HG03196 (cell line): Measurements from ENCODE around the gene ATG10.

Experiments used
- ATAC-seq: cut with Tn5 transposase; IDR thresholded peaks from one replicate; pipeline ENCODE4 v1.9.1; 2021; ENCODE audit not compliant: unreplicated experiment

Gene ATG10

GRCh38 chr5:82163452-82164175 lies 191.8 kb downstream of the ATG10 start:
- no peak for ATAC-seq

GRCh38 chr5:82164176-82164976 lies 192.6 kb downstream of the ATG10 start:
- ATAC-seq = no peak

- ATAC-seq = no peak
Observed at GRCh38 chr5:82164977-82165713, 193.3 kb downstream of the ATG10 start.

GRCh38 chr5:82165740-82166530 lies 194.1 kb downstream of the ATG10 start:
- ATAC-seq = peak; percentile 77

- ATAC-seq = no peak
Observed at GRCh38 chr5:82167372-82167935, 195.6 kb downstream of the ATG10 start.

- no peak for ATAC-seq
Observed at GRCh38 chr5:82168294-82168693, 196.5 kb downstream of the ATG10 start.

GRCh38 chr5:82169892-82170291 lies 198.1 kb downstream of the ATG10 start:
- ATAC-seq = no peak

GRCh38 chr5:82174128-82174918 lies 202.5 kb downstream of the ATG10 start:
- peak; percentile 97 for ATAC-seq

- no peak for ATAC-seq
Observed at GRCh38 chr5:82174919-82175219, 203.0 kb downstream of the ATG10 start.

GRCh38 chr5:82176115-82176814 lies 204.4 kb downstream of the ATG10 start:
- ATAC-seq = no peak

- no peak for ATAC-seq
Observed at GRCh38 chr5:82178378-82178777, 206.6 kb downstream of the ATG10 start.

- no peak for ATAC-seq
Observed at GRCh38 chr5:82182662-82183061, 210.8 kb downstream of the ATG10 start.

GRCh38 chr5:82183828-82184227 lies 212.0 kb downstream of the ATG10 start:
- ATAC-seq = no peak

- ATAC-seq = no peak
Observed at GRCh38 chr5:82185851-82186250, 214.0 kb downstream of the ATG10 start.

- ATAC-seq = no peak
Observed at GRCh38 chr5:82197550-82197949, 225.7 kb downstream of the ATG10 start.

GRCh38 chr5:82204567-82204966 lies 232.7 kb downstream of the ATG10 start:
- ATAC-seq = no peak

GRCh38 chr5:82205005-82205404 lies 233.2 kb downstream of the ATG10 start:
- ATAC-seq = no peak

GRCh38 chr5:82208371-82208770 lies 236.5 kb downstream of the ATG10 start:
- ATAC-seq = no peak

GRCh38 chr5:82211855-82212572 lies 240.2 kb downstream of the ATG10 start:
- no peak for ATAC-seq
